Superior temporal gyrus (tissue), 1 donor: ENCODE results near the gene POLD3.

ENCODE experiments used
- DNase-seq: peaks from one replicate; pipeline ENCODE4 v3.0.0-alpha.2; 2016; ENCODE audit errors: extremely low spot score

Gene POLD3, protein sequence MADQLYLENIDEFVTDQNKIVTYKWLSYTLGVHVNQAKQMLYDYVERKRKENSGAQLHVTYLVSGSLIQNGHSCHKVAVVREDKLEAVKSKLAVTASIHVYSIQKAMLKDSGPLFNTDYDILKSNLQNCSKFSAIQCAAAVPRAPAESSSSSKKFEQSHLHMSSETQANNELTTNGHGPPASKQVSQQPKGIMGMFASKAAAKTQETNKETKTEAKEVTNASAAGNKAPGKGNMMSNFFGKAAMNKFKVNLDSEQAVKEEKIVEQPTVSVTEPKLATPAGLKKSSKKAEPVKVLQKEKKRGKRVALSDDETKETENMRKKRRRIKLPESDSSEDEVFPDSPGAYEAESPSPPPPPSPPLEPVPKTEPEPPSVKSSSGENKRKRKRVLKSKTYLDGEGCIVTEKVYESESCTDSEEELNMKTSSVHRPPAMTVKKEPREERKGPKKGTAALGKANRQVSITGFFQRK

DNA sequence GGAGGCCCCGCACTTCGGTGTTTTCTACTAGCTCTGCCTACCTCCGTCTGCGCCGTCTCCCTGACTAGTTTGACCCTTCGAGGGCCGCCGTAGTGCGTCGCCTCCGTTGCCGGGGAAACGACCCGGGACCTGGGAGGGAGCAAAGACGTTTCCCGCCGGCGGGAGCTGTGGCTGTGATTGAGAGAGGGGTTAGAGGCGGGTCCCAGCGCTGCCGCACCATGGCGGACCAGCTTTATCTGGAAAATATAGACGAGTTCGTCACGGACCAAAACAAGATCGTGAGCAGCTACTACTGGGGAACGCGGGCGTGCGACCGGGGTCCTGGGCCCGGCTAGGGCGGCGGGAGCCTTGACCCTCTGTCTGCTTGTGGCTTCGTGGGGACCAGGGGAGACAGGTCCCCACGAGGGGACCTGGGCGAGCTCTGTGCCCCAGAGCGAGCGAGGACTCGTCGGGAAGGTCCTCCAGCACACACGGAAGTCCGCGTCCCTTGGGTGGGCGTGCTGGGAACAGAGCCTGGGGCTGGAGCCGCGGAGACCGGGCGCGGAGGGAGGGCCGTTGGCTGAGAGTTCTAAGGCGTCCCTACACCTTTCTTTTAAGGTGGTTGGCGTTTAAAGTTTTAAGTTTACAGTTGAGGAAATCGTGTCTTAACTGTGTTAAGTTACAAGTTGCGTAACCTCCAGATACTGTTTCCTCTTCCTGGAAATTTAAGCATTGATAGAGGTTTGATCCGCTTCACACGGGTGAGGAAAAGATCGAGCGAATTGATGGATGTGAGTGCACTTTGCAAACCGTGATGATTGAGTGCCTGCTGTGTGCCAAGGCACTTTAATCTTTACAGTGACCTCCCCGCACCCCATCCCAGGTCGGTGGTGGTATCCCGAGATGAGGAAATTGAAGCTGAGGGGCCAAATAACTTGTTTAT lies at the start of gene POLD3:
Gene POLD3, plus strand, starts transcription at position 142 of the 922 bp plus-strand sequence. Its CDS starts 77 bp downstream, at position 219.
- peak; percentile 91 for DNase-seq

DNA sequence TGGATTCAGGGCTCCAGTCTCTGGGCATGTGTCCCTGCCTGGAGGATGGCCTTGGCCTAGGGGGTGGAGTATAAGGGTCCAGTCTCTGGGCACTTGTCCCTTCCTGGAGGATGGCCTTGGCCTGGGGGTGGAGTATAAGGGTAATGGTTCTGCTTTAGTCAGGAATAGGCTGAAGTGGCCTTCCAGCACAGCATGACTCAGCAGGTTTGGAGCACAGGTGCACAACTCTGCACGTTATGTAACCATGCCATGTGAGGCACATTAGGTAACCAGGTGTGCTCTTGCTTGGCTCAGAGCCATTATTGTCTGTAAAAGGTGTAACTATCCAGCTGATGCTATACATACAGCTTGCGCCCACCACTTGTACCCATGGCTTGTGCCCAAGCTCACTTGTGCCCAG lies 48.4 kb upstream of the POLD3 start:
- DNase-seq: no peak

DNA sequence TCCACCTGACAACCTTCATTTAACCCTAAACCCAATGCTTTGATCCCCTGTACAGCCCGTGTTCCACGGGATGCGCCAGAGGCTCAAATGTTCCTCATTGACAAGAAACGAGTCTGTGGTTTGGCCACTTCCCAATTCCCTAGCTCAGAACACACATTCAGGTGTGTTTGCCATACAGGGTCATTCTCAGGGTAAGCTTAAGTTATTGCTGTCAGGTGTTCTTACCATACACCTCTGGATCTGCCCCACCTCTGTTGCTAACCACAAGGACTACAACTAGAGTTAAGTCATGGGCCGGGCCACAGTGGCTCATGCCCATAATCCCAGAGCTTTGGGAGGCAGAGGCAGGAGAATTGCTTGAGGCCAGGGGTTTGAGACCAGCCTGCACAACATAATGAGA lies 45.6 kb upstream of the POLD3 start:
- no peak for DNase-seq

DNA sequence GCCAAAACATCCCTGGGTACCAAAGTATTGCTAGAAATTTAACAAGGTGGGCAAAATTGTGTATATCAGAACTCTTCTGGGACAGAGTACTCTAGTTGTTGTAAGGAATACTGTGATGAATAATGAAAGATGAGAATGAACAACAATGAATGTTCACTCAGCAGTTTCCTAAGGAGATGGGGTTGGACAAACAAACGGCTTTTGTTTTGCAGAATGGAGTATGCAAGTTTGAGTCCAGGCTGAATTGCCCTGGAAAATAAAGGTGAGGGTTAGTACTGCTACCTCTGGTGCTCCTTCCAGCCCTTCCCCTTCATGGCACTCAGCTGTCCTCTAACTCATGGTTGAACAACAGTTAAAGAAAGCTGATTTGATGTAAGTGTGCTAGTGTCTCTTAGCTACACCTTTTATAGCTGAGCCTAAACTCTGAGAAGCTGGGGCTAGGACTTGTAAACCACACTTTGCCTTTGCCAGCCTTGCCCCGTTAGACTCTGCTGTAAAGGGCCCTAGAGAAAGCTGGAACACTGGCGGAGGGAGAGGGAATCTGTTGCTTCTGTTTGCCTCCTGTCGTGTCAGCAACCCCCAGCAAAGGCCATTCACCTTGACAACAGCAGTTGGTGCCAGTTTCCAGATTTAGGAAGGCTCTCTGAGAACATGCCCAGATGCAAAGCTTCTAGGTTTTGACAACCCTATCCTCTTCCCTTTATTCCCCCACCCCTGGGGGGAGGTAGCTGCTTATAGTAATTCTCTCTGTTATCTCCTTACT lies 41.2 kb upstream of the POLD3 start:
- no peak for DNase-seq

DNA sequence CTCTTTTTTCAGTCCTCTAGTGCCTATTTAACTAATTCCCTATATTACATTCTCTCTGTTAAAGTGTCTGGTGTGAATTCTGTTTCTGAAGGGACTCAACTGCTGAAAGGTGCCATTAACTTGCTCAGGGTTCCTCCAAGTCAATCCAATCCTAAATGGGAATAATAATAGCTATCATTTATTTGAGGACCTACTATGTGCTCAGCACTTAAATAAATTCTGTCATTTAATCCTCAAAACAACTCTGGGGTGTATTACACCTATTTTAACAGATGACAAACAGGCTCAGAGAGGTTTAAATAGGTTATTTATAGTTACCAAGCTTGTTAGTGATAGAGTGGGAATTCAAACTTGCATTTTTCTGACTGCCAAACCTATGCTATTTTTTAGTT lies 40.6 kb upstream of the POLD3 start:
- DNase-seq: no peak

DNA sequence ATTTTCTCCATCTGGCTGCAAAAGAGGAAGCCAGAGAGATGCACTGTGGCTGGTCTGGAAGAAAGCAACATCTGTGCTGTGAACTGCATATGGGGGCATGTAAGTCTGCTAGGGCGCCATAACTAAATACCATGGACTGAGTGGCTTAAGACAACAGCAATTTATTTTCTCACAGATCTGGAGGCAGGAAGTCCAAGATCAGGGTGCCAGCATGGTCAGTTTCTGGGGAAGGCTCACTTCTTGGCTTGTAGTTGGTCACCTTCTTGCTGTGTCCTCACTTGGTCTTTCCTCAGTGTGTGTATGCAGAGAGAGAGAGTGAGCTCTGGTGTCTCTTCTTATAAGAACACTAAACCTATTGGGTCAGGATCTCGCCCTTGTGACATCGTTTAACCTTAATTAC lies 34.9 kb upstream of the POLD3 start:
- no peak for DNase-seq

DNA sequence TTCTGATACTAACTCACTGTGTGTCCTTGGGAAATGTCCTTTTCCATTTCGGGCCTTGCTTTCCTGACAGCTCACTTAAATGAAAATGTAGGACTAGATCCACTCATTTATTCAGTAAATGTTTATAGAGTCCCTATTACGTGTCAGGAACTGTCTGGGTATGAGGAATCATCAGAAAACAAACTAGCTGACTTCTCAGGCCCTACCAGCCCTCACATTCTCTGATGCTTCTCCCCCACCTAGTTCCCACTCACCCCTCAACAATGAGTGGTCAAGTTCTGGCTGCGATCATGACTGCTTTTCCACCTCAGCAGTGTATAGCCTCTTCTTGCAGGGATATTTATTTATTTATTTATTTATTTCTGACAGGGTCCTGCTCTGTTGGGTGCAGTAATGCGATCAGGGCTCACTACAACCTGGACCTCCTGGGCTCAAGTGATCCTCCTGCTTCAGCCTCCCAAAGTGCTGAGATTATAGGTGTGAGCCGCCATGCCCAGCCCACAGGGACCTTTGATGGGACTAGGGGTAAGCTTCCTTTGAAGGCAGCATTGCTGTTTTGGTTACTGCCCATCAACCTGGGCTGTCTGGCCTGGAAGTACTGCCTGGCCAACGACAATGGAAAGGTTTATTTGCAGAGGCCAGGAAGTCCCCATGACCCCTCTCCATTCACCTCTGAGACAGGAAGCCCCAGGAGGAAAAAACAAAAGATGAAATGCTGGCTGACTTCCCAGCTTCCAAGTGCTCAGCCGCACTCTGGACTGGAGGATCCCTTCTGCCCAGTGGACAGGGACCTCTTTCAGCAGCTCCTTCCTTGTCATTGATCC lies 33.1 kb upstream of the POLD3 start:
- DNase-seq: no peak

DNA sequence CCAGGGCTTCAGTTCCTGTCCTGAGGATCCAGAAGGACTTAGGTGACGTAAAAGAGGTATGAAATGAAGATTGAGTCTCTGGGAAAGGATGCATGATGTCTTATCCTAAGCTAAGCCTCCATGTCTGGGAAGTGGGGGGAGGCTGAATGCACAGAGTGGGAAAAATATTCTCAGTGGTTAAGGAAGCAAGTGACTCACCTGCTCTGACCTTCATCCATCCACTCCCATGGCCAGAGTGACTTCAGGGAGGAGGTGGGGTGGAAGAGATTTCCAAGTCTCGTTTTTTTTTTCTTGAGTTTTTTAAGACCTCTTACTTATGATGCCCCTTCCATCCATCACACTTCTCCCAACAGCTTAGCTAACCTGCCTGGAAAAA lies 32.5 kb upstream of the POLD3 start:
- DNase-seq: no peak

DNA sequence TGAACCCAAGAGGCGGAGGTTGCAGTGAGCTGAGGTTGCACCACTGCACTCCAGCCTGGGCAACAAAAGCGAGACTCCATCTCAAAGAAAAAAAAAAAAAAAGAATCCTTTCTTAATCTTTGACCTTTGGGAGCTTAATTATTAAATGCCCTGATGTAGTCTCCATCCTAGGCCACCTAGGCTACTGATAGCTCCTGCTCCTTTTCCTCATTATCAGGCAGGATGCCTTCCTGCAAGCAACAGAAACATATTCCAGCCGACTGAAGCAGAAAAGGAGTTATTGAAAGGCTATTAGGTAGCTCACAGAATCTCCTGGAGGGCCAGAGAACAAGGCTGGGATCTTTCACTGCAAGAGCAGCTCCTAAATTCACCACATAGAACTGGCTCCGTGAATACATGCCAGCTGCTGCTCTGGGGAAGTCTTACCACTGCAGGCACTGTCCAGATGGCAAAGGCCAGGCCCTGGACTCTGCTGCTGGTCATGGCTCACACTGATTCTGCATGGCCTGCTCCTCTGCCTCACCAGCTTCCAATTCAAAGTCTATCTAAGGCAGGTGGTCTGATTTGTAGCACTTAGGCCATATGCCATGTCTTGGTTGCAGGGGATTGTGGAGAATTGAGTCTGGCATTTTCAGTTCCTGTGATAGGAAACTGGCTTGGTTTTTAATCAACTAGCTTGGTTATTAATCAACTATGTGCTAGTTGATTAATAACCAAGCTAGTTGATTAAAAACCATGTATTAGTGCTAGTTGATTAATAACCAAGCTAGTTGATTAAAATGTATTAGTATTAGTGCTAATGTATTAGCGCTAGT lies 26.0 kb upstream of the POLD3 start:
- DNase-seq: no peak

DNA sequence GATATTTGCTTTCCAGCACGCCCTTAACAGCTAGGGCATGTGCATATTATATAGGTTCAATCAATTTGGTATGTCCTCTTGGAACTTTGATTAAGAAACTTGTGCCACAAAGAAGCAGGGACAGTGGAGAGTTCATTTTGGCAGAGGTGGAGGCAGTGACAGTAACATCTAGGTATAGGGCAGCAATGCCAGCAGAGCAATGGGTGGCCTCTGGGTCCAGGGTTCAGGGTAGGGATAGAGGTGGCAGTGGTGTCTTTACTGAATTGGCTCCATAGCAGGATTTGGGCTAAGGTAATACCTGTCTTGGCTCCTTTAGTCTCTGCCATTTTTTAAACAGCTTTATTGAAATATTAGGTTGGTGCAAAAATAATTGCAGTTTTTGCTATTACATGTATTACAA lies 24.4 kb upstream of the POLD3 start:
- DNase-seq: no peak

DNA sequence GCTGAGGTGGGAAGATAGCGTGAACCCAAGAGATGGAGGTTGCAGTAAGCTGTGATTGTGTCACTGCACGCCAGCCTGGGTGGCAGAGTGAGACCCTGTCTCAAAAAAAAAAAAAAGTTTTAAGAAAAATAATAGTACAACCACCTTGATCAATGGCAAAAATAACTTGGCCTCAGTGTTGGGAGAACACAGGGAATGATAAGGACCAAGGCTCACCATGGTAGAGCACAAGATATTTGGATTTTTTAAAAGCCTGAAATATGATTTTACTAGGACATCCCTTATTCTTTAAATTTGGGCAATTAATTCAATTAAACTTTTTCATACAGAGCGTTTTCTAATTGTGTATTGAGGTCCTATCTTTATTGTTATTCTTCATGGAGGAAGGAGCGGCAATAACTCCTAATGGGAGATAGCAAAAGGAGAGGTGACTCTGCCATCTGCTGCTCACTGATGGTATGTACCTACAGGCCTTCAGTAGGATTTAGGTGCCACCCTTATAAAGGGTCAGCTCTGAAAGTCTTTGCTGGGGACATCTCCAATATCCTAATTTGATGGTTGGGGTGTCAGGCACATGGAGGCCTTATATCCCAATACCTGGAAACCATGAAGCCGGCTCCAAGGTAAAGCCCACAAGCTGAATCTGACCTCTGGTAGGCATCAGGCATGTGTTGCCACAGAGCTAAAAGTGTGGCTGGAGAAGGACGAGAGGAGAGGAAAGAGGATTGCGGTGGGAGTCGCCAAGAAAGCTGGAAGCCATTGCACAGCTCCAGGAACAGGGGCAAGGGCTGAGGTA lies 21.9 kb upstream of the POLD3 start:
- peak; percentile 46 for DNase-seq

DNA sequence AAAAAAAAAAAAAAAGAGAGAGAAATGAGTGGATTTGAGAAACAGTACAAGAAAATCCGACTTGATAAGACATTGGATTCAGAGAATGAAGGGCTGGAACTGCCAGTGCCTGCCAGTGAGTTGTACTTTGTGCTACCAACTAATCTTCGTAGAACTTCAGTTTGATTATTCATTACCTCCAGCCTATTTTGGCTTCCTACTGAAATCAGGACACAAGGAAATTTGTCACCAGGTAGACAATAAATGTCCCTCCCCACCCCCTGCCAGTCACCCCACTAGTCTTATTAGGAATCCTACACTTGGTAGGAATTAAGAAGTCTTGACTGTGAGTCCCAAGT lies 21.4 kb upstream of the POLD3 start:
- no peak for DNase-seq

DNA sequence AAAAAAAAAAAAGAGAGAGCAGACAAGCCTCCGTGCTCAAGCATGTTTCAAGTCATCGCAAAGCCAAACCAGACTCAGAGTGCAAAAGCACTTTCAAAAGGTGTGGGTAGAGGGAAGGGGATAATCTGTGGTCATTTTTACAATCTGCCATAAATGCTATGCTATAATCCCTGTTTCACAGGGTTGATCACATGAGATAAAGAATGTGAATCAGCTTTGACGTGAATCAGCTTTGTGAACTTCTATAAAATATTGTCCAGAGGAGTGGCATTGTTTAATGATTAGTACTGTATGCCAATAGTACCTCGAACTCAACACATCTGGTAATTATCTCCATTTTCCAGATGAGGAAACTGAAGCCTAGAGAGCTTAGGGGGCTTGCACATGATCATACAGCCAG lies 20.0 kb upstream of the POLD3 start:
- no peak for DNase-seq

DNA sequence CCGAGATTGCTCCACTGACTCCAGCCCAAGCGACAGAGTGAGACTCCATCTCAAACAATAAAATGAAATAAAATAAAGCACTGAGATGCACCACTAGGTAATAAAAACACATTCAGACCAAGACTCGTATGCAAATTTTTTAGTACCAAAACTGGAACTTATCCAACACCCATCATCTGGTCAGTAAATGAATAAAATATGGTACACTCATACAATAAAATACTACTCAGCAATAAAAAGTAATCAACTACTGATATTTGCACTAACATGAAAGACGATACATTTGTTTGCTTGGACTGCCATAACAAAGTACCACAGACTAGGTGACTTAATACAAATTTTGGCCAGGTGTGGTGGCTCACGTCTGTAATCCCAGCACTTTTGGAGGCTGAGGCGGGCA lies 17.8 kb upstream of the POLD3 start:
- no peak for DNase-seq

DNA sequence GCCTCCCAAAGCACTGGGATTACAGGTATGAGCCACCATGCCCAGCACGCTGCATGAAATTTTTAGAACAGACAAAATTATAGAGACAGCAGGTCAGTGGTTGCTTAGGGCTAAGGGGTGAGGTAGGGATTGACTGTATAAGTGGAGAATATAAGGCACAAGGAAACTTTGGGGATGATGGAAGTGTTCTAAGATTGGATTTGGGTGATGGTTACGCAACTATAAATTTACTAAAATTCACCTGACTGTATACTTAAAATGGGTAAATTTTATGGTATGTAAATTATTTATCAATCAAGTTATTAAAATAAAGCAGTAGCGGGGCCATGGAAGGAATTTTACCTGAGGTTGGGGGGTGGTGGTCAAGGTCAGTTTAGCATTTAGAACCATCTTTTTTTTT lies 16.4 kb upstream of the POLD3 start:
- DNase-seq: no peak

DNA sequence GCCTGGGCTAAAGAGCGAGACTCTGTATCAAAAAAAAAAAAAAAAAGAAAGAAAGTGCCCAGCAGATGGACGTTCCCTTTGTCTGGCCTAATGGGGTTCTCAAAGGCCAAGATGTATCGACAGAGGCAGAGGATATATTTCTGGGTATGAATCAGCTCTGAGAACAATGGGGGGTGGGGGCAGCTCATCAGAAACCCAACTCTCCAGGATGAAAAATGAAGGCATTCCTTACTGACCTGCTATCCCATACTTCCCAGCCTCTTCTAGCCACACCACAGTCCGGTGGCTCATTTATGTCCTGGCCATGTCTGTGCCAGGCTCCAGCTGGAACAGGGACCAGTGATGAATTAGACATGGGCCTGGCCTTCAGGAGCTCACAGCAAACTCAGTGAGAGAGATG lies 15.2 kb upstream of the POLD3 start:
- no peak for DNase-seq

DNA sequence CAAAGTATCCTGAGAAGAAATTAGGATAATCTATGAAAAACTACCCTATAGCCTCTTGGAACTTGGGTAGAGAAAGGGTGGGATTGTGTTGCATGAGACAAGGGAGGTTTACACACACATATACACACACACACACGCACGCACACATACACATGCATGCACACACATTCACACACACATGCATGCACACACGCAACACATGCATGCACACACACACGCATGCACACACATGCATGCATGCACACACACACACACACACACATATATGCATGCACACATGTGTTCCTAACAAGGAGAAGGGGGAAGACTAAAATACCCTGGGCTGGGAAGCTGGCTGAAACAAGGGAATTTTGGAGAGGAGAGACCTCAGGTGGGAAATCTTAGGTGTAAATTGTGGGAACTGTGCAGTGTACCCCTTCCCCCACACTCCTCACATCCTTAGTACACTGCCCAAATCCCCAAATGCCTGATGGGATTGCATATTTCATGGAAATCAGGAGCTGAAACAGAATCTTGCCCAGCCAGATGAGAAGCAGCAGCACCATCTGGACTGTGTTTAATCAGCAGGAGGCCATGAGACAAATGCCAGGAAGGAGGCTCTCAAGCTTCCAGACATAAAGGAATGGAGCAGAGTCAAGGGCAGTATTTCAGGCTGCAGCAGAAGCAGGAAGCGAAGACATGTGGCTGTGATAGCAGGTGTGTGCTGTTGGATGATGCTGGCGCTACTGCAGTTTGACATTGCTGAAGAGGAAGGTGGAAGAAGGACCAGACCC lies 14.6 kb upstream of the POLD3 start:
- no peak for DNase-seq

DNA sequence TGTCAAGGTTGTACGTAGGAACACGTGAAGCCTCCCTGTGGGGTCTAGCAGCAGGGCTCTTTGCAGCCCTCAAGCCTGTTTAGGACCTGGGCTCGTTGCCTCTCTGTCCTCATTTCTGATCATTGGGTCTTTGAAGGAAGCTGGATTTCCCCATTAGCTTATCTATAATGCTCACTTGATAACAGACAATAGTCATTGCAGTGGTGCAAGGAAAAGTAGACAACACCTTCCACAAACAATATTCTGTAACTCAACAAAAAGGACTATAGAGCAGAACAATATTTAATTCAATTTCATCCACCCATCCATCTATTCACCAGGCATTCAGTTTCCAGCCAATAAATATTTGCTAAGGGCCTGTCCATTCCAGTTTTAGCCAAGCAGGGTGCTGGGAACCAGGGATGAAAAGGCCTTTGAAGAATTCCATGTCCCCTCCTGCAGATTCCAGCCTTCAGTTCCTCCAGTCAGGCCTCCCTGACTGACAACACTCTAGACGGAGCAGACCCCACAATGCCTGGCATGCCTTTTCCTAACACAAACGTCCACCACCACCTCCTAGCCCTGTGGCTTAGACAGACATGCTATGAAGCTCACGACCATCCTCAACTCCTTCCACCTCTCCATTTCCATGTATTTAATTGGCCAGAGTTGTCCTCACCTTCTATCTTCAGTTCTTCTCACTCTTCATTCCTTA lies 12.7 kb upstream of the POLD3 start:
- DNase-seq: no peak
